Colonic mucosa (tissue), 4 donors: Measurements from ENCODE around the gene CEP85L. TPM values are rescaled to one million over a fixed set of nuclear protein-coding genes. Genes with fewer than 3 reads are reported as not detected.

ENCODE experiments used
- DNase-seq: peaks from one replicate; pipeline ENCODE4 v3.0.0-alpha.2; 2020
- H3K27ac ChIP-seq: fragments of 200-600 bp; one replicate; pipeline ENCODE4 v1.8.0; 2021
- H3K27me3 ChIP-seq: fragments of 200-600 bp; one replicate; pipeline ENCODE4 v1.8.0; 2021
- H3K36me3 ChIP-seq: fragments of 200-600 bp; one replicate; pipeline ENCODE4 v1.8.0; 2021
- H3K4me1 ChIP-seq: fragments of 200-600 bp; one replicate; pipeline ENCODE4 v1.8.0; 2021; ENCODE audit warnings: mild to moderate bottlenecking
- H3K4me3 ChIP-seq: fragments of 200-600 bp; one replicate; pipeline ENCODE4 v1.8.0; 2021
- H3K9ac ChIP-seq, 2 donors: one replicate each; pipeline ENCODE4 v1.7.0; 2013; ENCODE audit warnings: control low read depth in 2 of 2, low read depth in 2 of 2, low read length in 2 of 2
- H3K9me3 ChIP-seq: fragments of 200-600 bp; one replicate; pipeline ENCODE4 v1.8.0; 2021
- intact Hi-C: fragments of 100-400 bp; cut with DNase I; formaldehyde crosslinking; loops from one replicate; pipeline ENCODE4 v1.14.1; 2022
- total RNA-seq, 2 donors: library from RNA; stranded (reverse); fragmentation: NEBNext Ultra II Directional in 1 of 2; extraction: Animal tissue kit (Norgen Biotek cat#: 25700) in 1 of 2; gene quantifications; one replicate each; pipeline ENCODE4 v1.2.1, GENCODE V29; 2021
- TF ChIP-seq, protein P1 (sequence below): fragments of 200-600 bp; IDR thresholded peaks from one replicate; pipeline ENCODE4 v1.8.0; 2022; ENCODE audit warnings: antibody characterized with exemption, mild to moderate bottlenecking
- donor health status: healthy.
- donor health status: DM: no; HTN: no; CAD: no.
- donor health status: DM: no; HTN: no; CAD: no.

The CEP85L gene
- total RNA-seq, 2 donors from 2014 or later: 2.9 to 3.2 TPM

DNA sequence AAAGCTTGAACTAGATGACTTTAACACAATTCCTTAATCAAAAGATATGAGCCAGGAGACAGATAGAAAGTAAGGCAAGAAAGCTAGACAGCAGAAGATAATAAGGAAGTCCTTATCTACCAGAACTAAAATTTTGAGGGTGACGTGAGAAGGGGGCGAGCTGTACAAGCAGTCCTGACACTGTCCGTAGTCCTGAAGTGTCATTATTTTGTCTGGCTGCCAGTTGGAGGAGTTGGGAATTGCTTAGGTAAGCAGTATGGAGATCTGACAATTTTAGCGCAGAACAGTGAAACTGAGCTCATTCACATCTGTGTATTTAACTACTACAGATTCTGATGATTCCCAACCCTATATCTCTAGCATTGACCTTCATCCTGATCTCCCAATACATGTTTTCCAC lies 25.8 kb upstream of the CEP85L start:
- Histone ChIP-seq H3K36me3 (no peaks in the 10 kb centered on the region), H3K4me3 (no peak overlapping the region), H3K4me1 (no peaks in the 10 kb centered on the region), H3K27me3 (no peaks in the 10 kb centered on the region), H3K9me3 (no peaks in the 10 kb centered on the region), H3K9ac (no peak overlapping the region), H3K27ac (no peak overlapping the region)
- intact Hi-C loops: no loop called here
- TF ChIP-seq, protein P1, sequence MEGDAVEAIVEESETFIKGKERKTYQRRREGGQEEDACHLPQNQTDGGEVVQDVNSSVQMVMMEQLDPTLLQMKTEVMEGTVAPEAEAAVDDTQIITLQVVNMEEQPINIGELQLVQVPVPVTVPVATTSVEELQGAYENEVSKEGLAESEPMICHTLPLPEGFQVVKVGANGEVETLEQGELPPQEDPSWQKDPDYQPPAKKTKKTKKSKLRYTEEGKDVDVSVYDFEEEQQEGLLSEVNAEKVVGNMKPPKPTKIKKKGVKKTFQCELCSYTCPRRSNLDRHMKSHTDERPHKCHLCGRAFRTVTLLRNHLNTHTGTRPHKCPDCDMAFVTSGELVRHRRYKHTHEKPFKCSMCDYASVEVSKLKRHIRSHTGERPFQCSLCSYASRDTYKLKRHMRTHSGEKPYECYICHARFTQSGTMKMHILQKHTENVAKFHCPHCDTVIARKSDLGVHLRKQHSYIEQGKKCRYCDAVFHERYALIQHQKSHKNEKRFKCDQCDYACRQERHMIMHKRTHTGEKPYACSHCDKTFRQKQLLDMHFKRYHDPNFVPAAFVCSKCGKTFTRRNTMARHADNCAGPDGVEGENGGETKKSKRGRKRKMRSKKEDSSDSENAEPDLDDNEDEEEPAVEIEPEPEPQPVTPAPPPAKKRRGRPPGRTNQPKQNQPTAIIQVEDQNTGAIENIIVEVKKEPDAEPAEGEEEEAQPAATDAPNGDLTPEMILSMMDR: no peak
- no peak for DNase-seq

DNA sequence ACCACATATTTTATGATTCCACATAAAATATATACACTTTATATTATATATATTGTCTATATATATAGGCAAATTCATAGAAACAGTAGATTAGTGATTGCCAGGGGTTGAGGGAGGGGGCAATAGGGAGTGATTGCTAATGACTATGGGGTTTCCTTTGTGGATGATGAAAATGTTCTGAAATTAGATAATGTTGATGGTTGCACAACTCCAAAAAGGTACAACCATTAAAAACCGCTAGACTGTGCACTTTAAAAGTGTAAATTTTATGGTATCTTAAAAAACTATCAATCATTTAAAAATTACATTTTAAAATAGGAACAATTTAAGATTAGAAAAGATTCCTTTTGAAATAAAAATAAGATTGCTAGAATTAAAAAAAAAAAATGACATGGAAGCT lies 23.8 kb upstream of the CEP85L start:
- Histone ChIP-seq H3K9ac (no peak overlapping the region), H3K27me3 (no peaks in the 10 kb centered on the region), H3K4me3 (no peak overlapping the region), H3K27ac (no peak overlapping the region), H3K9me3 (no peaks in the 10 kb centered on the region), H3K36me3 (no peaks in the 10 kb centered on the region), H3K4me1 (no peaks in the 10 kb centered on the region)
- DNase-seq: no peak
- TF ChIP-seq, protein P1: no peak
- intact Hi-C loops: no loop called here

DNA sequence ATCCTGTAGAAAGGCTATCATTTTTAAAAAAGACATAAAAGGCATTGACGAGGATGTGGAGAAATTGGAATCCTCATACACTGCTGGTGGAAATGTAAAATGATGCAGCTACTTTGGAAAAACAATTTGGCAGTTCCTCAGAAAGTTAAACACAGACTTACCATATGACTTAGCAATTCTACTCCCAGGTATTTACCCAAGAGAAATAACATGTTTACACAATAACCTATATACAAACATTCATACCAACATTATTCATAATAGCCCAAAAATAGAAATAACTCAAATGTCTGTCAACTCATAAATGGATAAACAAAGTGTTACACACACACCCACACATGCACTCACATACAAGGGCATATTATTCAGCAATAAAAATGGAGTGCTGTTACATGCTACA lies 23.4 kb upstream of the CEP85L start:
- TF ChIP-seq, protein P1: no peak
- H3K27ac ChIP-seq: no peak overlapping the region
- H3K9me3 ChIP-seq: no peaks in the 10 kb centered on the region
- intact Hi-C loops: no loop called here
- H3K9ac ChIP-seq: no peak overlapping the region
- H3K4me3 ChIP-seq: no peak overlapping the region
- H3K27me3 ChIP-seq: no peaks in the 10 kb centered on the region
- no peaks in the 10 kb centered on the region for H3K4me1 ChIP-seq
- H3K36me3 ChIP-seq: no peaks in the 10 kb centered on the region
- DNase-seq: no peak

DNA sequence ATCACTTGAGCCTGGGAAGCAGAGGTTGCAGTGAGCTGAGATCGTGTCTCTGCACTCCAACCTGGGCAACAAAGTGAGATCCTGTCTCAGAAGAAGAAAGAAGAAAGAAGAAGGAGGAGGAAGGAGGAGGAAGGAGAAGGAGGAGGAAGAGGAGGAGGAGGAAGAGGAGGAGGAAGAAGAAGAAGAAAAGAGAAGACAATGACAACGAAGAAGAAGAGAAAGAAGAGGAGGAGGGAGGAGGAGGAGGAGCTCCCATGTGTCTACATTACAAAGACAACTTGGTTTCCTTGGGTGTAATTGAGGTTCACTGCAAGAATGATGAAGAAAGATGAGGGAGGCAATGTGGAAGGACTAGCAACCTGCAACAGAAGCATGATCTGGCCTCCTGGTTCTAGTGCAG lies 21.3 kb upstream of the CEP85L start:
- H3K9me3 ChIP-seq: no peaks in the 10 kb centered on the region
- no peak overlapping the region for H3K9ac ChIP-seq
- H3K27ac ChIP-seq: no peak overlapping the region
- intact Hi-C loops: no loop called here
- no peaks in the 10 kb centered on the region for H3K4me1 ChIP-seq
- no peaks in the 10 kb centered on the region for H3K36me3 ChIP-seq
- H3K4me3 ChIP-seq: no peak overlapping the region
- H3K27me3 ChIP-seq: no peaks in the 10 kb centered on the region
- no peak for DNase-seq
- TF ChIP-seq, protein P1: no peak

DNA sequence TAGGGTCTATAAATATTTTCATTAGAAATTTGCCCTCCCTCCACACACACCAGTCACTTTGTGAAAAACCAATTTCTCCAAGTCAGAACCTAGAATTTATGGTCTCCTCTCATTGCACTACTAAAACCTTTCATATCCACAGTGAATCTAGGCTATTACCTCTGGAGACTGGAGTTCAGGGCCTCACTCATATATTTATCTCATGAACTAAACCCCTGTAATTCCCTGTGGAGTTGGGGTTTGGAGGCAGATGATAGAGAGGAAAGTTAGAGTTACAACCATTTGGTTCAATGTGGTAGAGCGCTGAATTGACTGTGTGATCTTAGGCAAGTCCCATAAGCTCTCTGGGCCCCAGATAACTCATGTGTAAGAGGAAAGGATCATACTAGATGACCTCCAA lies 18.2 kb upstream of the CEP85L start:
- H3K27ac ChIP-seq: peak overlapping the region; percentile 10
- no peak for DNase-seq
- no peak overlapping the region for H3K9ac ChIP-seq
- no peaks in the 10 kb centered on the region for H3K9me3 ChIP-seq
- TF ChIP-seq, protein P1: no peak
- H3K36me3 ChIP-seq: no peaks in the 10 kb centered on the region
- H3K4me1 ChIP-seq: no peaks in the 10 kb centered on the region
- intact Hi-C loops: no loop called here
- H3K27me3 ChIP-seq: no peaks in the 10 kb centered on the region
- H3K4me3 ChIP-seq: no peak overlapping the region
